ENCODE measurements around the gene FBXW9. TPM values are rescaled to one million over a fixed set of nuclear protein-coding genes. Genes with fewer than 3 reads are reported as not detected.

FBXW9 gene
- total and polyA plus RNA-seq, 9 donors = 0.37 to 14.8 (median 5.2) TPM

DNA sequence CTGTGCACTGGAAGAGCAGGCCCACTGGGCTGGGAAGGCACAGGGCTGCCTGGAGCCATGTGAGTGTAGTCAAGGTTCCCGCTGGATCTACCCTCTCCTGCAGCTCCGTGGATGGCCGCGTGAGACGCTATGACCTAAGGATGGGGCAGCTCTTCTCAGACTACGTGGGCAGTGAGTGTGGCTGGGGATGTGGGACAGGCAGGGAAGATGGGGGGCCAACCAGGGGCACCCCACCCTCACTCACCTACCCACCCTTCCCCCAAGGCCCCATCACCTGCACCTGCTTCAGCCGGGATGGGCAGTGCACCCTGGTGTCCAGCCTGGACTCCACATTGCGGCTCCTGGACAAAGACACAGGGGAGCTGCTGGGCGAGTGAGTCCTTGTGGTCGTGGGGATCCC is 23.7 kb downstream of the FBXW9 start:
- WGBS, 3 donors = 56 to 77% (median 65%) methylated on average over 9 to 10 of the region's 10 CpGs
- peak in 1 of 5 donors; percentile 19 for DNase-seq
- Histone ChIP-seq H3K4me1 (ENCODE audit: insufficient read depth) (peaks cover 9% of the 10 kb centered on the region), H3K27me3 (no peaks in the 10 kb centered on the region), H3K4me3 (no peak overlapping the region), H3K36me3 (no peaks in the 10 kb centered on the region), H3K9me3 (no peaks in the 10 kb centered on the region), H3K27ac (no peak overlapping the region)
- intact Hi-C loops (cut with DNase I) = loop anchor here in 1 of 4 donors (10.0 kb wide), 1 partner anchor 98 kb away; no protein-coding TSS in a partner anchor
- TF ChIP-seq, protein P1, sequence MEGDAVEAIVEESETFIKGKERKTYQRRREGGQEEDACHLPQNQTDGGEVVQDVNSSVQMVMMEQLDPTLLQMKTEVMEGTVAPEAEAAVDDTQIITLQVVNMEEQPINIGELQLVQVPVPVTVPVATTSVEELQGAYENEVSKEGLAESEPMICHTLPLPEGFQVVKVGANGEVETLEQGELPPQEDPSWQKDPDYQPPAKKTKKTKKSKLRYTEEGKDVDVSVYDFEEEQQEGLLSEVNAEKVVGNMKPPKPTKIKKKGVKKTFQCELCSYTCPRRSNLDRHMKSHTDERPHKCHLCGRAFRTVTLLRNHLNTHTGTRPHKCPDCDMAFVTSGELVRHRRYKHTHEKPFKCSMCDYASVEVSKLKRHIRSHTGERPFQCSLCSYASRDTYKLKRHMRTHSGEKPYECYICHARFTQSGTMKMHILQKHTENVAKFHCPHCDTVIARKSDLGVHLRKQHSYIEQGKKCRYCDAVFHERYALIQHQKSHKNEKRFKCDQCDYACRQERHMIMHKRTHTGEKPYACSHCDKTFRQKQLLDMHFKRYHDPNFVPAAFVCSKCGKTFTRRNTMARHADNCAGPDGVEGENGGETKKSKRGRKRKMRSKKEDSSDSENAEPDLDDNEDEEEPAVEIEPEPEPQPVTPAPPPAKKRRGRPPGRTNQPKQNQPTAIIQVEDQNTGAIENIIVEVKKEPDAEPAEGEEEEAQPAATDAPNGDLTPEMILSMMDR (IDR thresholded peaks at IDR 0.05) = no peak

DNA sequence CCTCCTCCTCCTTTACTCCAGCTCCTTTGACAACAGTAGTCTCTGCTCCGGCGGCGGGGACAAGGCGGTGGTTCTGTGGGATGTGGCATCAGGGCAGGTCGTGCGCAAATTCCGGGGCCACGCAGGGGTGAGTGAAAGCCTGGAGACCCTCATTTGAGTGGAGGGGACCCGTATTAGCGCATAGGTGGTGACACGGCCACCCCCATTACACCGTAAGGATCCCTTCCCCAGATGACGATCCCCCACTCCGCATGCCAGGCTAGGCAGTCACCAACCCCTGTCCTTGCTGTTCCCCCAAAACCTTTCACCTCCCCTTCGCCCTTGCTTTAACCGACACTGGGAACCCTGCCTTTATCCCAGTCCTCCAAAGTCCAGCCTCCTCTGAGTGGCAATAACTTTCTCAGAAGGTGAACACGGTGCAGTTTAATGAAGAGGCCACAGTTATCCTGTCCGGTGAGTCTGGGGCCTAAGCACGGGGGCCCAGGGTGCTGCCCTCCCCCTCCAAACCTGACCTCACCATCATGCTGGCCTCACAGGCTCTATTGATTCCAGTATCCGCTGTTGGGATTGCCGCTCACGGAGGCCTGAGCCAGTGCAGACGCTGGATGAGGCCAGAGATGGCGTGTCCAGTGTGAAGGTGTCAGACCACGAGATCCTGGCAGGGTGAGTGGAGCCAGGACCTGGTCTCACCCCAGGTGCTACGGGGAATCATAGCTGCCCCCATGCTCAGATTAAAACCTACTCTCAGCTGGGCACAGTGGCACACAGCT is 26.1 kb downstream of the FBXW9 start:
- TF ChIP-seq EP300 (IDR thresholded peaks at IDR 0.05) (no peak), POLR2A (IDR thresholded peaks at IDR 0.05) (no peak)
- TF ChIP-seq, protein P1 (IDR thresholded peaks at IDR 0.05) = no peak
- no peaks in the 10 kb centered on the region for H3K36me3 ChIP-seq
- peaks cover 12% of the 10 kb centered on the region for H3K4me1 ChIP-seq (ENCODE audit: insufficient read depth)
- DNase-seq = peak in 1 of 5 donors; percentile 30
- H3K27ac ChIP-seq = peak overlapping the region; percentile 53 to 92
- H3K27me3 ChIP-seq = no peaks in the 10 kb centered on the region
- intact Hi-C loops (cut with DNase I) = loop anchor here in 1 of 4 donors (10.0 kb wide), 1 partner anchor 96 kb away; no protein-coding TSS in a partner anchor
- no peaks in the 10 kb centered on the region for H3K9me3 ChIP-seq
- H3K4me3 ChIP-seq = peak overlapping the region; percentile 89
- 29 to 37% (median 30%) methylated on average over 26 of the region's 26 CpGs for WGBS, 3 donors

DNA sequence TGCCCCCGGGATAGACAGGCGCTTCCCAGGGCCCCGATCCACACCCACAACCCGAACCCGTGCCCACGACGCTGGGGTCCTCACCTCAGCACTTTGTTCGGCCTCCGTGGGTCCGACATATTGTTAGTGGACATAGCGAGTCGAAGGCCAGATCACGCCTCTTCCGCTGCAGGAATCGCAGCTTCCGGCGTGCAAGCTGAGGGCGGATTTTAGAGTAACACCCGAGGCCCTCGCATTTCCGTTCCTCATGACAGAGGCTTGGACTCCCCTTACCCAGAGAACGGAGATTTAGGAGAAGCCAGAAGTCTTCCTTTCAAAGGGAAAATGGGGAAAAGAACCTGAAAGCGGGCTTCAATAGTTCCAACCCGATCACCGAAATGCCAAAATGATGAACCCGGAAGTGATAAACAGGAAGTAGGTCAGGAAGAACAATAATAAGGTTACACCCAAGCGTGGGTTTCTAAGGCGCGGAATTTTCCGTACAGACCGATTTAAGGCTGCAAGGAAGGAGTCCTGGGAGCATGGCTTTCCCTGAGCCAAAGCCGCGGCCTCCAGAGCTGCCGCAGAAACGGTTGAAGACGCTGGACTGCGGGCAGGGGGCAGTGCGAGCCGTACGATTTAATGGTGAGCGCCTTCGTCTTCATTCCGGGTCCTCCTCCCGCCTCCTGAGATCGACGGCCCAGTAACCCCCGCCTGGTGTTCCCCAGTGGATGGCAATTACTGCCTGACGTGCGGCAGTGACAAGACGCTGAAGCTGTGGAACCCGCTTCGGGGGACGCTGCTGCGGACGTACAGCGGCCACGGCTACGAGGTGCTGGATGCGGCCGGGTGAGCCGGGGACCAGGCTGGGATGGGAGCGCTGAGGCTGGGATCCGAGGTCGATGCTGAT is 26.9 kb downstream of the FBXW9 start:
- peak; percentile 39 for TF ChIP-seq POLR2A (IDR thresholded peaks at IDR 0.05)
- TF ChIP-seq, protein P1 (IDR thresholded peaks at IDR 0.05) = no peak
- peak overlapping the region; percentile 53 to 92 for H3K27ac ChIP-seq
- 0% methylated on average over 64 of the region's 64 CpGs for WGBS, 3 donors
- H3K36me3 ChIP-seq = no peaks in the 10 kb centered on the region
- intact Hi-C loops (cut with DNase I) = loop anchor here in 2 of 4 donors (10.0 kb wide), 2 partner anchors 95 to 105 kb away; no protein-coding TSS in a partner anchor
- H3K4me1 ChIP-seq (ENCODE audit: insufficient read depth) = peaks cover 12% of the 10 kb centered on the region
- H3K4me3 ChIP-seq = peak overlapping the region; percentile 89
- DNase-seq = peak; percentile 77 to 85 (median 82)
- no peaks in the 10 kb centered on the region for H3K27me3 ChIP-seq
- no peaks in the 10 kb centered on the region for H3K9me3 ChIP-seq

DNA sequence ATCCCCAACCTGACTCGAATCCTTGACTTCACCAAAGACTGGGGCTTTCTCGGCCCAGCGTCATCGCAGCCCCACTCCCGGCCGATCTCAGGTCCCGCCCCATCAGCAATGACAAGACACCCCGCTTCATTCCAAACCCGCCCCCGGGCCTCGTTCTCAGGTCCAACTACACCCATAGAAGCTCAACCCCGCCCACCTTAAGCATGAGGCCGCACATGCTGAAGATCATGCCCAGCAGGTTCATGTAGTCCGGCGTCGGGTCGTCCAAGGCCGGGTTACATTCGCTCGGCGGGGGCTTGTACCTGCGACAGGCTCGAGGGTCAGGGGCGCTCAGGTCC is 27.5 kb downstream of the FBXW9 start:
- Histone ChIP-seq H3K4me1 (ENCODE audit: insufficient read depth) (peaks cover 12% of the 10 kb centered on the region), H3K4me3 (peak overlapping the region; percentile 89), H3K27me3 (no peaks in the 10 kb centered on the region), H3K36me3 (no peaks in the 10 kb centered on the region), H3K9me3 (no peaks in the 10 kb centered on the region), H3K27ac (peak overlapping the region; percentile 53 to 92)
- intact Hi-C loops (cut with DNase I) = loop anchor here in 1 of 4 donors (10.0 kb wide), 1 partner anchor 104 kb away; no protein-coding TSS in a partner anchor
- 0 to 1% (median 0%) methylated on average over 24 of the region's 24 CpGs for WGBS, 3 donors
- TF ChIP-seq POLR2A (IDR thresholded peaks at IDR 0.05) (no peak), EP300 (IDR thresholded peaks at IDR 0.05) (no peak)
- TF ChIP-seq, protein P1 (IDR thresholded peaks at IDR 0.05) = no peak
- peak in 2 of 5 donors; percentile 55 to 68 for DNase-seq
